Measurements from ENCODE around the gene PLA2G2F. TPM values are rescaled to one million over a fixed set of nuclear protein-coding genes. Genes with fewer than 3 reads are reported as not detected.

PLA2G2F gene
- not detected for polyA plus RNA-seq (2013, experiment 1 of 2)
- polyA plus RNA-seq (2013, experiment 2 of 2) = not detected

DNA sequence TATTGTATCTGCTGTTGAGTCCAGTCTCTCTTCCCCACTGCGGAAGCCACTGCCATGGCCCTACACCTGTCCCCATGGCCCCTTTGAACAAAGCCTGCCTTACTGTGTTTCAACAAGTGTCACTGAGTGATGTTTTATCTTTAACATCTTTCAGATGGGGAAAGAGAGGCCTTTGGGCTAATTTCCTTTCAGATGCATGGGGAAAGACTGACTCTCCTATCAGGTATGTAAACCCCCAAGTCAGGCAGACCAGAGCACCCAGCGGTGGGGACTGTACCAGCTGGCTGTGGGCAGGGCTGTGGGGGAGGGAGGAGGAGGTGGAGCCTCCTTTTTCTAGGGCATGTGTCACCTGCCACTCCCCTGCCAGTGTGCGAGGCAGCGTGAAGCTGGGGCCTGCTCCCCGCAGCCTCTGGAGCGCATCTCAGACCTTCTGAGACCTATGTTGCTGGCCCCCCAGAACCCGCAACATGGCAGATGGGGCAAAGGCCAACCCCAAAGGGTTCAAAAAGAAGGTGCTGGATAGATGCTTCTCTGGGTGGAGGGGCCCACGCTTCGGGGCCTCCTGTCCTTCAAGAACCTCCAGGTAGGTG lies at the start of gene PLA2G2F:
TSS of gene PLA2G2F (plus strand) at position 363 of the 590 bp plus-strand sequence. CDS start at position 468, 105 bp downstream.
- Histone ChIP-seq H3K4me1 (ENCODE audit: control insufficient read depth in 2 of 2, insufficient read depth in 1 of 2, low read depth in 1 of 2, low read length in 2 of 2) (no peaks in the 10 kb centered on the region), H3K79me1 (ENCODE audit: low read depth, low read length) (no peaks in the 10 kb centered on the region), H3K14ac (ENCODE audit: low read length) (no peak within 1 kb of the TSS), H4K8ac (ENCODE audit: low read depth, low read length) (no peak within 1 kb of the TSS), H3K18ac (ENCODE audit: low read length) (no peak within 1 kb of the TSS), H2BK120ac (ENCODE audit: low read depth, low read length) (no peak within 1 kb of the TSS), H3K4ac (ENCODE audit: low read length) (no peak within 1 kb of the TSS), H2AFZ (ENCODE audit: low read length) (no peak within 1 kb of the TSS), H3K27ac (replicated peaks; ENCODE audit: low read length) (no peak within 1 kb of the TSS), H3K4me3 (ENCODE audit: low read length in 2 of 2) (no peak within 1 kb of the TSS), H2BK5ac (ENCODE audit: low read length) (no peak within 1 kb of the TSS), H2AK5ac (ENCODE audit: low read depth, low read length) (no peak within 1 kb of the TSS), H3K9ac (ENCODE audit: low read depth, low read length, poor library complexity) (no peak within 1 kb of the TSS), H4K91ac (ENCODE audit: low read depth, low read length, poor library complexity) (no peak within 1 kb of the TSS), H3K27me3 (ENCODE audit: control insufficient read depth in 3 of 3, insufficient read depth in 3 of 3, low read depth in 1 of 3, low read length in 3 of 3) (no peaks in the 10 kb centered on the region), H3K4me2 (ENCODE audit: insufficient read depth, low read length, poor library complexity, severe bottlenecking) (no peak within 1 kb of the TSS), H3K36me3 (replicated peaks in 1 of 2; ENCODE audit: control insufficient read depth in 2 of 2, insufficient read depth in 2 of 2, low read length in 2 of 2) (no peaks in the 10 kb centered on the region), H3K23ac (ENCODE audit: low read depth, low read length, poor library complexity) (no peak within 1 kb of the TSS), H2BK15ac (ENCODE audit: low read length) (peak within 1 kb of the TSS; percentile 51), H3K9me3 (replicated peaks in 1 of 2; ENCODE audit: control insufficient read depth in 2 of 2, insufficient read depth in 1 of 2, low read depth in 1 of 2, low read length in 2 of 2) (no peaks in the 10 kb centered on the region), H2BK12ac (ENCODE audit: low read length) (no peak within 1 kb of the TSS)
- no peak for DNase-seq (ENCODE audit: low spot score)
- WGBS, 2 donors (ENCODE audit: extremely low coverage in 2 of 2, insufficient read length in 2 of 2, insufficient replicate concordance in 1 of 2) = no CpG with 5 or more reads among the region's 9 CpGs

GRCh38 chr1:20089328-20090077 lies 49.6 kb upstream of the PLA2G2F start:
- no CpG with 5 or more reads among the region's 19 CpGs for WGBS, 2 donors (ENCODE audit: extremely low coverage in 2 of 2, insufficient read length in 2 of 2, insufficient replicate concordance in 1 of 2)
- DNase-seq (ENCODE audit: low spot score) = no peak
- no peak overlapping the region for H3K27ac ChIP-seq (replicated peaks; ENCODE audit: low read length)
- no peaks in the 10 kb centered on the region for H3K36me3 ChIP-seq (replicated peaks in 1 of 2; ENCODE audit: control insufficient read depth in 2 of 2, insufficient read depth in 2 of 2, low read length in 2 of 2)
- H2AFZ ChIP-seq (ENCODE audit: low read length) = no peak overlapping the region
- H3K23ac ChIP-seq (ENCODE audit: low read depth, low read length, poor library complexity) = no peak overlapping the region
- H3K4me2 ChIP-seq (ENCODE audit: insufficient read depth, low read length, poor library complexity, severe bottlenecking) = no peak overlapping the region
- no peaks in the 10 kb centered on the region for H3K4me1 ChIP-seq (ENCODE audit: control insufficient read depth in 2 of 2, insufficient read depth in 1 of 2, low read depth in 1 of 2, low read length in 2 of 2)
- no peak overlapping the region for H3K9ac ChIP-seq (ENCODE audit: low read depth, low read length, poor library complexity)
- no peak overlapping the region for H2AK5ac ChIP-seq (ENCODE audit: low read depth, low read length)
- no peak overlapping the region for H3K18ac ChIP-seq (ENCODE audit: low read length)
- peaks cover 0 to 2% of the 10 kb centered on the region in 2 donors for H3K9me3 ChIP-seq (replicated peaks in 1 of 2; ENCODE audit: control insufficient read depth in 2 of 2, insufficient read depth in 1 of 2, low read depth in 1 of 2, low read length in 2 of 2)
- no peak overlapping the region for H3K4me3 ChIP-seq (ENCODE audit: low read length in 2 of 2)
- H2BK15ac ChIP-seq (ENCODE audit: low read length) = no peak overlapping the region
- H2BK120ac ChIP-seq (ENCODE audit: low read depth, low read length) = no peak overlapping the region
- H2BK12ac ChIP-seq (ENCODE audit: low read length) = no peak overlapping the region
- no peaks in the 10 kb centered on the region for H3K79me1 ChIP-seq (ENCODE audit: low read depth, low read length)
- H4K8ac ChIP-seq (ENCODE audit: low read depth, low read length) = no peak overlapping the region
- H4K91ac ChIP-seq (ENCODE audit: low read depth, low read length, poor library complexity) = no peak overlapping the region
- no peak overlapping the region for H3K4ac ChIP-seq (ENCODE audit: low read length)
- H2BK5ac ChIP-seq (ENCODE audit: low read length) = no peak overlapping the region
- H3K14ac ChIP-seq (ENCODE audit: low read length) = no peak overlapping the region
- peaks cover 0 to 10% (median 0%) of the 10 kb centered on the region in 3 experiments for H3K27me3 ChIP-seq (ENCODE audit: control insufficient read depth in 3 of 3, insufficient read depth in 3 of 3, low read depth in 1 of 3, low read length in 3 of 3)

DNA sequence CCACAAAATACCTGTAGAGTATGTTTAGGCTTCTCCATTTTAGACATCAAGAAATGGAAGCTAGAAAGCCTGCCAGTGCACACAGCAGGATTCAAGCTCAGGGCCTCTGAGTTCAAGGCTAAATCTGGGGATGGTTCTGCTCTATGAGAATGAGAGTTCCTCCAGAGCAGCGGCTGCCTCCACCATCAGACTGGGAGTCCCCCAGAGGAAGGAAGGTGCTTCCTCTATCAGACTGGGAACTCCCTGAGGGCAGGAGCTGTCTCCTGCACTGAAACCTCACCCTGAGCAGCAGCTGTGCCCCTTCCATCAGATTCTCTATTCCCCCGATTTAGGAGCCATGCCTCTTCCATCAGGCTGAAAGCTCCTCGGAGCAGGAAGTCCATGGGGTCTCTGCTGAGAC lies 49.0 kb upstream of the PLA2G2F start:
- no peak for DNase-seq (ENCODE audit: low spot score)
- Histone ChIP-seq H4K8ac (ENCODE audit: low read depth, low read length) (no peak overlapping the region), H2BK15ac (ENCODE audit: low read length) (no peak overlapping the region), H2BK5ac (ENCODE audit: low read length) (no peak overlapping the region), H2BK12ac (ENCODE audit: low read length) (no peak overlapping the region), H2BK120ac (ENCODE audit: low read depth, low read length) (no peak overlapping the region), H3K14ac (ENCODE audit: low read length) (no peak overlapping the region), H4K91ac (ENCODE audit: low read depth, low read length, poor library complexity) (no peak overlapping the region), H3K4me2 (ENCODE audit: insufficient read depth, low read length, poor library complexity, severe bottlenecking) (no peak overlapping the region), H3K4ac (ENCODE audit: low read length) (no peak overlapping the region), H3K27ac (replicated peaks; ENCODE audit: low read length) (no peak overlapping the region), H3K4me1 (ENCODE audit: control insufficient read depth in 2 of 2, insufficient read depth in 1 of 2, low read depth in 1 of 2, low read length in 2 of 2) (no peaks in the 10 kb centered on the region), H3K9me3 (replicated peaks in 1 of 2; ENCODE audit: control insufficient read depth in 2 of 2, insufficient read depth in 1 of 2, low read depth in 1 of 2, low read length in 2 of 2) (peaks cover 0 to 2% of the 10 kb centered on the region in 2 donors), H3K18ac (ENCODE audit: low read length) (no peak overlapping the region), H3K36me3 (replicated peaks in 1 of 2; ENCODE audit: control insufficient read depth in 2 of 2, insufficient read depth in 2 of 2, low read length in 2 of 2) (no peaks in the 10 kb centered on the region), H3K79me1 (ENCODE audit: low read depth, low read length) (no peaks in the 10 kb centered on the region), H2AK5ac (ENCODE audit: low read depth, low read length) (no peak overlapping the region), H2AFZ (ENCODE audit: low read length) (no peak overlapping the region), H3K27me3 (ENCODE audit: control insufficient read depth in 3 of 3, insufficient read depth in 3 of 3, low read depth in 1 of 3, low read length in 3 of 3) (peaks cover 0 to 10% (median 0%) of the 10 kb centered on the region in 3 experiments), H3K23ac (ENCODE audit: low read depth, low read length, poor library complexity) (no peak overlapping the region), H3K4me3 (ENCODE audit: low read length in 2 of 2) (no peak overlapping the region), H3K9ac (ENCODE audit: low read depth, low read length, poor library complexity) (no peak overlapping the region)
- WGBS, 2 donors (ENCODE audit: extremely low coverage in 2 of 2, insufficient read length in 2 of 2, insufficient replicate concordance in 1 of 2) = no CpG with 5 or more reads among the region's 3 CpGs

DNA sequence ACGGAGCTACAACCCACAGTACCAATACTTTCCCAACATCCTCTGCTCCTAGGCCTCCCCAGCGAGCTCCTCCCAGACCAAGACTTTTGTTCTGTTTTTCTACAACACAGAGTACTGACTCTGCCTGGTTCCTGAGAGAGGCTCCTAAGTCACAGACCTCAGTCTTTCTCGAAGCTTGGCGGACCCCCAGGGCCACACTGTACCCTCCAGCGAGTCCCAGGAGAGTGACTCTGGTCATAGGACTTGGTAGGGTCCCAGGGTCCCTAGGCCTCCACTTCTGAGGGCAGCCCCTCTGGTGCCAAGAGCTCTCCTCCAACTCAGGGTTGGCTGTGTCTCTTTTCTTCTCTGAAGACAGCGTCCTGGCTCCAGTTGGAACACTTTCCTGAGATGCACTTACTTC lies 48.5 kb upstream of the PLA2G2F start:
- WGBS, 2 donors (ENCODE audit: extremely low coverage in 2 of 2, insufficient read length in 2 of 2, insufficient replicate concordance in 1 of 2) = no CpG with 5 or more reads among the region's 6 CpGs
- H3K9ac ChIP-seq (ENCODE audit: low read depth, low read length, poor library complexity) = no peak overlapping the region

More for the DNA sequence above, 48.5 kb upstream of the PLA2G2F start:
- no peak overlapping the region for H3K4ac ChIP-seq (ENCODE audit: low read length)
- H3K14ac ChIP-seq (ENCODE audit: low read length) = no peak overlapping the region
- no peak overlapping the region for H2AK5ac ChIP-seq (ENCODE audit: low read depth, low read length)
- H2BK12ac ChIP-seq (ENCODE audit: low read length) = no peak overlapping the region
- no peak overlapping the region for H3K18ac ChIP-seq (ENCODE audit: low read length)
- H4K8ac ChIP-seq (ENCODE audit: low read depth, low read length) = no peak overlapping the region
- H3K4me2 ChIP-seq (ENCODE audit: insufficient read depth, low read length, poor library complexity, severe bottlenecking) = no peak overlapping the region
- H4K91ac ChIP-seq (ENCODE audit: low read depth, low read length, poor library complexity) = no peak overlapping the region
- H3K79me1 ChIP-seq (ENCODE audit: low read depth, low read length) = no peaks in the 10 kb centered on the region
- H3K27ac ChIP-seq (replicated peaks; ENCODE audit: low read length) = no peak overlapping the region
- H2BK5ac ChIP-seq (ENCODE audit: low read length) = no peak overlapping the region
- no peak overlapping the region for H2BK120ac ChIP-seq (ENCODE audit: low read depth, low read length)
- no peak overlapping the region for H3K4me3 ChIP-seq (ENCODE audit: low read length in 2 of 2)
- H2BK15ac ChIP-seq (ENCODE audit: low read length) = no peak overlapping the region
- no peak overlapping the region for H2AFZ ChIP-seq (ENCODE audit: low read length)
- DNase-seq (ENCODE audit: low spot score) = no peak
- H3K23ac ChIP-seq (ENCODE audit: low read depth, low read length, poor library complexity) = no peak overlapping the region
- no peaks in the 10 kb centered on the region for H3K36me3 ChIP-seq (replicated peaks in 1 of 2; ENCODE audit: control insufficient read depth in 2 of 2, insufficient read depth in 2 of 2, low read length in 2 of 2)
- H3K4me1 ChIP-seq (ENCODE audit: control insufficient read depth in 2 of 2, insufficient read depth in 1 of 2, low read depth in 1 of 2, low read length in 2 of 2) = no peaks in the 10 kb centered on the region
- peaks cover 0 to 4% of the 10 kb centered on the region in 2 donors for H3K9me3 ChIP-seq (replicated peaks in 1 of 2; ENCODE audit: control insufficient read depth in 2 of 2, insufficient read depth in 1 of 2, low read depth in 1 of 2, low read length in 2 of 2)
- H3K27me3 ChIP-seq (ENCODE audit: control insufficient read depth in 3 of 3, insufficient read depth in 3 of 3, low read depth in 1 of 3, low read length in 3 of 3) = peaks cover 0 to 10% (median 0%) of the 10 kb centered on the region in 3 experiments
